Fibroblast of skin of abdomen (primary cell): ENCODE results near the gene LBX2. TPM values are rescaled to one million over a fixed set of nuclear protein-coding genes. Genes with fewer than 3 reads are reported as not detected.

Source experiments
- DNase-seq: peaks from one replicate; pipeline ENCODE4 v3.0.0-alpha.2; 2013
- polyA plus RNA-seq, 2 experiments: library from polyadenylated mRNA; unstranded; fragments of 120-200 nt; gene quantifications; one replicate each; pipeline ENCODE4 v1.2.1, GENCODE V29; 2013; ENCODE audit not compliant: insufficient read length in 2 of 2

Gene LBX2, protein sequence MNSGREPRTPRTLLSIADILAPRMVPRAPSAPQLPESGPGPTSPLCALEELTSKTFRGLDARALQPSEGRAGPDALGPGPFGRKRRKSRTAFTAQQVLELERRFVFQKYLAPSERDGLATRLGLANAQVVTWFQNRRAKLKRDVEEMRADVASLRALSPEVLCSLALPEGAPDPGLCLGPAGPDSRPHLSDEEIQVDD
- polyA plus RNA-seq (2013, experiment 1 of 2; ENCODE audit: insufficient read length) = 1.1 TPM
- 0.60 TPM for polyA plus RNA-seq (2013, experiment 2 of 2; ENCODE audit: insufficient read length)

DNA sequence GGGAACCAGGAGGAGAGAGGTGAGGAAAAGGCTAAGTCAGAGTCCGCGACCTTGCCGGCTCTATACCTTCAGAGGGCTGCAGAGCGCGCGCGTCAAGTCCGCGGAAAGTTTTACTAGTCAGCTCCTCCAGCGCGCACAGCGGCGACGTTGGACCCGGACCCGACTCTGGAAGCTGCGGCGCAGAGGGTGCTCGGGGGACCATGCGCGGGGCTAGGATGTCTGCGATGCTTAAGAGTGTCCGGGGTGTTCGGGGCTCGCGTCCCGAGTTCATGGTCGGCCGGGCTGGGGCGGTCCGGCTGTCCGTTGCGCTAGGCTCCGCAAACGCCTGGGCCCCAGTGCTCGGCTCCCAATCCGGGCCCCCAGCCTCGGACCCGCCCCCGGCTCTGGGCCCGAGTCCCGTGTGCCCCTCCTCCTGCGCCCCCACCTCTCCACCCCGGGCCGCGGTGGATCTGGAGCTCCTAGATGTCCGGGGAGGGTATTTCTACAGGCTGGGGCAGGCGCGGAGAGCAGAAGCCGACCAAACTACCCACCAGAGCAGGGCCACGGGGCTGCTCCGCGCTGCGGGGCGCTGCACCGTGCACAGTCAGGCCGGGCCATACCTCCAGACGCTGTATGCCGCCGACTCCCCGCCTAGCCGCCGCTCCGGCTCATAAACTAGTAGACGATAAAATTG lies at the start of gene LBX2:
LBX2 (minus strand) TSS at position 337 of the 673 bp plus-strand sequence; CDS start at position 271, 66 bp downstream.
- DNase-seq = no peak

DNA sequence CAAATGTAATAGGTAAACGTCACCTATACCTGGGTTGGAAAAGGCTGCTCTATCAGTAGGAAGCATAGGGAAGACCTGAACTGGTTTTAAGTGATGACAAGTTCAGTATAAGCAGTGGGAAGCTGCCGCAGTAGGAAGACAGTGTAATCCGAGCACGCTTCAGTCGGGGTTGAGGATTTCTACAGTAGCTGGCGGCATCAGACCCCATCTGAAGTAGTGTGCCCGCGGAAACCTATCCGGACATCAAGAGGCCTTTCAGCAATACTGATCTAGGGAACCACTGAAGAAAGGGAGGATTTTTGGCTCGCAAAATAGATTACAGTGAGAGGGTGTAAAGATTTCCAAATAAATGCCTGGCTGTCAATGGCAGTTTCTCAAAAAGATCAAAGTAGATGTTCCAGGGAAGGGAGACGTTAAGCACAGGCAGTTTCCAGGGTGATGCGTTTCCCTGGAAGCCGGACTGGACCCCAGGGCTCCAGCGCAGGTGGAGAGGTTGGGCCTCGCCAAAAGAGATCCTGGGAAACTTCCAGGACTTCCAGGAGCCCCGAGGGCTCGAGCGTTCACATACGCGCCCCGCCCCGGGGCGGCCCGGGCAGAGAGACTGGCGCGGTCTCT lies 49.0 kb upstream of the LBX2 start:
- no peak for DNase-seq

DNA sequence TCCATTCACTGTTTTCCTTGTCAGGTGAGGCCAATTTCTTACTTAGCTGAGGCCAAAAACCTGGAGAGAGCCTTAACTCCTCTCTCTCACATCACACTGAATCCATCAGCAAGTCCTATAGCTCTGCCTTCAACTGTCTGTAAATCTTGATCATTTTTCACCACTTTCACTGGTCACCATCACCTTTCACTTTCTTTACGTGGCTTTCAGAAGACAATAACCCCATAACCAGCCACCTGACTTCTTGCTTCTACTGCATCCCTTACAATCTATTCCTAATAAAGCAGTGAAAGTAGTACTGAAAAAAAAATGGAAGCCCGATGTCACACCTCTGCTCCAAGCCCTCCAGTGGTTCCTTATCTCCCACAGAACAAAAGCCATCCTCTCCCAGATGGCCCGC lies 46.6 kb upstream of the LBX2 start:
- DNase-seq = no peak

DNA sequence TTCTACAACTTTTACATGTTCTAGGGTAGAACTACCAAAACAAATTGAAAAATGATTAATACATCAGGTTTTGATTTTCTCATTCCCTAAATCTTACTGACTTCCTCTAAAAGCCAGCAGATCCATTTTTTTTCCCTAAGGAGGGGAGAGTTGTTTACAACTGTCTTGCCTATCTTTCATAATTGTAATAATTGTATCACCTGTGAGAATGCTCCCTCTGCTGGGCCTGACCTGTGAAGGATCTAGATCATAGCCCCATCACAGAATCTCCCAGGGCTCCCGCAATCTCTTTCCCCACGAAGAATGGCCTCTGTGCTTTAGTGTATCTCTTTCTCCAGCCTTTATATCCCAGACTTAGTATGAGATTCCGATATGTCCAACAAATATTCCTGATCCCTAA lies 45.2 kb upstream of the LBX2 start:
- no peak for DNase-seq

DNA sequence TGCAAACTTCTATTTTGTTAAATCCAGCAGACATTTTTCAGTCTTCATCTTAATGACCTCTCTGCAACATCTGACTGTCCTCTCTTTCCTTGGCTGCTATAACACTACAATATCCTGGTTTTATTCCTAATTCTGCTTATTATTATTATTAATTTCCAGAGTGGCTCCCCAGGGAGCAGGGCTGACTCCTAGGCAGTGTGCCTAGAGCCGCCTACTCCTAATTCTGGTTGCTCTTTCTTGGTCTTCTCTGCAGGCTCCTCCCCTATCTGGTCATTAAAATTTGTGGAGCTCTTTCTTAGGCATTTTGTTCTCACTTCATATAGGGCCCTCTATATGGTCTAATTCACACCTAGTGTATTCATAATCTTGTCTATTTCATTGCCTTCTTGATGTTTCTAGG lies 43.6 kb upstream of the LBX2 start:
- DNase-seq = no peak

DNA sequence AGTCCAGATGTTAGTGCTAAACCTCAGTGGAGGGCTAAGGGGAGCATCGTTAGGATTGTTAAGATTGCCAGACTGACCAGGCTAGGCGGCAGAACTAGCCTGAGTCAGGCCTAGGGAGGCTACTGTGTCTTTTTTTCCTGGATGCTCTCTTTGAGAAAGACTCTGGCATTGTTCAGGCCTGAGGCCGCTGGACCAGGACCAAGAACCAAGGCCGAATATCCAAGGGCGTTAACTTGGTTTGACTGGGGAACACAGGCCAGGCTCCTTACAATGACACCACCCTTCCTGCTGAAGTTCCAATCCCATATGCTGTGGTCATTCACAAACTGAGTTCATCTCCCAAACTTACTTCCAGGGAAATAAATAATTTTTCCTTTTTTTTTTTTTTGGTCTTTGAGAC lies 40.9 kb upstream of the LBX2 start:
- no peak for DNase-seq

DNA sequence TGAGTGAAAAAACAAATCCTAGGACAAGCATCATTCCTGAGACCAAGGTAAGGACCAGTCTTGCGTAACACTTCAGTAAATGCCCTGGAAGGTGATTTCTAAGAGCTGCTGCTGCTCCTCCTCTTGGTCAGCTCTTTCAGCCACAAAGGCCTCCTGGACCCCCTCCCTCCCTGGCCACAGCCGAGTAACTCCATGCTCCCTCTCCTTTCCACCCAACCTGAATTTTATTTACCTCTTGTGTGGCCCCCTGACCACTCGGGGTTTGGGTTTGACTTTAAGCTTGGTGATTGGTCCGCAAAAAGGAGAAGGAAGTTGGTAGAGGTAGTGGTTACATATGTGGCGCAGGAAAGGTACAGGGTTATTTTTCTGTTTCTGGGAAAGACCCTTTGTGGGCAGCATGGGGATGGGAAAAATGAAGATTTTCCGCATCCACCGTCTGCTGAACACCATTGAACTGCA lies 39.5 kb upstream of the LBX2 start:
- DNase-seq = no peak

DNA sequence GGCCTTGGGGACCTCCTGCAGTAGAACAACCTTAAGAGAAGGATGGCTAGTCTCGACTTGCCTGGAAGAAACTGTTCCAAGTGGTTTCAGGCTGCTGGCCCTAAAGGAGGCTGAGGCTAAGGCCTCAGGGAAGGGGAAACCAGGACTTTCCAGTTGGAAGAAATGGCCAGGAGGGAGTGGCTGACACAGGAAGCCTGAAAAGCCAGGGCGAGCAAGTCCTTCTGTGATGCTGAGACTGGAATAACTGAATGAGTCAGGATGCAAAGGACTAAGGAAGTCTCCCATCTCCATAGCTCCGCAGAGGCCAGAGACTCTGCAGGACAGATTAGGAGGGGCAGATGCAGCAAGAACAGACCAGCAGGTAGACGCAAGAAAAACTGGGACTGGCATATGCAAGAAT lies 37.7 kb upstream of the LBX2 start:
- DNase-seq = no peak

DNA sequence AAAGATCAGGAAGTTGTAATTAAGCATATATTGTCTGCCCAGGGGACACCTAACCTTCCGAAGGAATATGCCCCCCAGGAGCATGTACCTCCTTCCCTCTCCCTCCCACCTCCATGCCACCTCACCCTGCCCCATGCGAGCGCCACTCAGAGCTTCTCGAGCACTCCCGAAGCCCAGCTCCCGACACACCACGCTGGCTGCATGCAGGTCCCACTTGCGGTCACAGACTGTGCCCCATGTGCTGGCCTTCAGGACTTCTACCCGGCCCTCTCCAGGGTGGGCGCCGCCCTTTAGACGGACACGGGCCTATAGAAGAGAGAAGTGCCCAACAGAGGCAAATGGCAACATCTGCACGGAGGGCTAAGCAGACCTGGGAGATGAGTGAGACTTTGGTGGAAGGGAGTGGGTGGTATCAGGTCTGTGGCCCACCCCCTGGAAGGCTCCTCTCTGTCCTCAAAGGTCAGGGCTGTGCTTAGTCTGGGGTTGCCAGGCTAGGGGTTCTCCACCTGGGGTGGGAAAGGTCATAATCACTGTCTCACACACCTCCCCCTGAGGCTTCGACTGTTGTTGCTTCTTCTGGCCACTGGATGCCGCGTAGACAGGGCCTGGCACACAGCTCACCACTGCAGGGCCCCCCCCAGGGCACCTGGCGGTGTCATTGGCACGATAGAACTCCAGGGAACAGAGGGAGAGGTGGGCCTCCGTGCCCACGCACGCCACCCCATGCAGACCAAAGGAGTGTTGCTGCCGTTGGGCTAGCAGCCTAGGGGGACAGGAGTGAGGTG lies 37.0 kb upstream of the LBX2 start:
- DNase-seq = no peak

DNA sequence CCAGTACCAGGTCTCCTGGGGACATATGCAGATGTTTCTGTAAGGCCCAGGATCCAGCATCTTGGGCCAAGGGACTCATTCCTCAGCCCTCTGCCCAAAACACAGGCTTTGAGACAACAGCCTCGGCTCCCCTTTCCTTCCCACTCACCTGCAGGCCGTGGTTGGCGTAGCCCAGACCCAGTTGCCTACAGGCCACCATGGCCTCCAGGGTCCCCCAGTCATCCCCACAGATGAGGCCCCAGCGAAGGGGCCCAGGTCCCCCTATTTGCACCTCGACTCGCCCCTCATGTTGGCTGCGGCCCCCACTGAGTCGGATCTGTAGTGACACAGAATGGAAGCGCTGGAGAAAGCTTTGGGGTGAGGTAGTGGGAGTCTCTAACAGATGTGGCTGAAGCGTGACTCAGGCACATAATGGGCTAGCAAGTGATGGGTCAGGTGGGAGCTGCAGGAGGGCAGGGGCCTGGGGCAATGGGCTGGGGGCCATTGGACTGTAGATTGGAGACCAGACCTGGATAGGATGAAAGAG lies 36.1 kb upstream of the LBX2 start:
- DNase-seq = no peak

DNA sequence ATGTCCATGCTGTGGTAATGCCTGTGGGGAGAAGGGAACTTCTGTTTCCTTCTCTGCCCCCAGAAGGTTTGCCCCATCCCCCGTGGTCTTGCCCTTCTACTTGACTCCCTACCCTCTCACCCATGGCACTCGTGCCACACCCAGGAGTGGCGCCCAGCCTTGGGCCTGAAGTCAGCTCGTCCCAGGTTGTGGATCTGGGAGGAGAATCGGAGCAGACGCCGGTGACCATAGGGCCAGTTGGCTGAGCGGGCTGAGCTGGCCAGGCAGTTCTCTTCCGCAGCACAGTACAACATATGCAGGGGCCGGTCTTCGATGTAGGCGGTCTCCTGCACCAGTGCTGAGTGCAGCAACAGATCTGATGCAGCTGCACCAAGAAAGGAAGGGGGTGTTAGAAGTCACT lies 35.0 kb upstream of the LBX2 start:
- no peak for DNase-seq

DNA sequence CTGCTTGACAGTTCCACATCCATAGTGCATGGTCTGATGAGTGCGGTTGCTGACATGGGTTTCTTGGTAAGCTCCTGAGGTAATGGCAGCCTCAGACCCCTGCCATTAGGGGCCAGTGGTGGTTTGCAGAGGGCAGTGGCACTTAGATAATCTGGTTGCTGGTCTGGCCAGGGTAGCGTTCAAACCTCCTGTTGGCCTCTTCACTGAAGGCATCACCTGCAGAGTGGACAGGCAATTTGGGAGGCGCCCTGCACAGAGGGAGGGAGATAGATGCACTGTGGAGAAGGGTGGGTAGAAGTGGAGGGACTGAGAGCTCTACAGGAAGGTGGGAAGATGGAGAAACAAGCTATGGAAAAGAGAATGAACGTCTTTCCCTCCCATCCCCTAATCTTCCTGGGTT lies 34.1 kb upstream of the LBX2 start:
- DNase-seq = no peak

DNA sequence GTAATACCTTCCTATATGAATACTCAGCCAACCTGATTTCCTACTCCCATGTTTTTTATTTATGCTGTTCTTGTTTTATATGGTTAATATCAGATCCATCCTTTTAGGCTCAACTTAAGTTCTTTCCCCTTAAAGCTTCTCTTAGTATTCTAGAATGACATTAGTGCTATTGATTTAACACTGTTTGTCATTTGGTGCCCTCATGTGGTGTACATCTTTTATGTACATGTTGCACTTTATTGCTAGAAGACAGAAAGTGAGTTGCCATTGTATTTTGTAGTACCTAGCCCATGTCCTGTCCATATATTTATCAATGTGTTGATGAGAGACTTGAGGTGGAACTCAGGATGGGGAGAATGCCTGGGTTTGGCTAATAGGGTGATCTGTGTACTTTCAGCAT lies 32.8 kb upstream of the LBX2 start:
- peak; percentile 45 for DNase-seq

DNA sequence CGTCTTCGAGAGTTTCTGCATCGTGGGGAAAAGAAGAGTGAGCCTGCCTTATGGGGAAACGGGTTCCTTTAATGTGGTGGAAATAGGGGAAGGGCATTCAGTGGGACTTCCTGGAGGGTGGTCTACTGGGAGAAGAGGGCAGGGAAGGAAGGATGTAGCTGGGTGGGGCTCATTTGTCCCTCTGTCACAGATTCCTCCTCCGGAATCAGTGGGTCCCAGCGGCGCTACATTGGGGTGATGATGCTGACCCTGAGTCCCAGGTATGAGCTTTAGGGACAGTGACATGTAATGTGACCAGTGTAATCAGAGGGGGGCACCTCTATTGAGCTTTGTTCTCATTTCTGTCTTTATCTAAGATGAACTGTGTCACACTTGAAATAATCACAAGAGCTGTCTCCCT lies 32.3 kb upstream of the LBX2 start:
- no peak for DNase-seq

DNA sequence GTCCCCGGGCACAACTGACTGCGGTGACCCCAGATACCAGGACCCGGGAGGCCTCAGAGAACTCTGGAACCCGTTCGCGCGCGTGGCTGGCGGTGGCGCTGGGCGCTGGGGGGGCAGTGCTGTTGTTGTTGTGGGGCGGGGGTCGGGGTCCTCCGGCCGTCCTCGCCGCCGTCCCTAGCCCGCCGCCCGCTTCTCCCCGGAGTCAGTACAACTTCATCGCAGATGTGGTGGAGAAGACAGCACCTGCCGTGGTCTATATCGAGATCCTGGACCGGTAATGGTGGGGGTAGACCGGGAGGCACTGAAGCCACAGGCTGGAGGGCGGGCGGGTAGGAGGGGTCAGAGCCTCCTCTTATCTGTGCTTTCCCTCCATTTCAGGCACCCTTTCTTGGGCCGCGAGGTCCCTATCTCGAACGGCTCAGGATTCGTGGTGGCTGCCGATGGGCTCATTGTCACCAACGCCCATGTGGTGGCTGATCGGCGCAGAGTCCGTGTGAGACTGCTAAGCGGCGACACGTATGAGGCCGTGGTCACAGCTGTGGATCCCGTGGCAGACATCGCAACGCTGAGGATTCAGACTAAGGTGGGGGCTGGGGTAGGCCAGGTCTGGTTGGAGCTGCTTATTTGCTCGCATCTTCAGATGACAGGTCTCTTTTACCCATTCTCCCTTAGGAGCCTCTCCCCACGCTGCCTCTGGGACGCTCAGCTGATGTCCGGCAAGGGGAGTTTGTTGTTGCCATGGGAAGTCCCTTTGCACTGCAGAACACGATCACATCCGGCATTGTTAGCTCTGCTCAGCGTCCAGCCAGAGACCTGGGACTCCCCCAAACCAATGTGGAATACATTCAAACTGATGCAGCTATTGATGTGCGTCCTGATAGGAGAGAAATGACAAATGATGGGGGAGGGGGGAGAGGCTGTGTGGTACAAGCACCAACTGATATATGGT lies 31.1 kb upstream of the LBX2 start:
- DNase-seq = no peak

DNA sequence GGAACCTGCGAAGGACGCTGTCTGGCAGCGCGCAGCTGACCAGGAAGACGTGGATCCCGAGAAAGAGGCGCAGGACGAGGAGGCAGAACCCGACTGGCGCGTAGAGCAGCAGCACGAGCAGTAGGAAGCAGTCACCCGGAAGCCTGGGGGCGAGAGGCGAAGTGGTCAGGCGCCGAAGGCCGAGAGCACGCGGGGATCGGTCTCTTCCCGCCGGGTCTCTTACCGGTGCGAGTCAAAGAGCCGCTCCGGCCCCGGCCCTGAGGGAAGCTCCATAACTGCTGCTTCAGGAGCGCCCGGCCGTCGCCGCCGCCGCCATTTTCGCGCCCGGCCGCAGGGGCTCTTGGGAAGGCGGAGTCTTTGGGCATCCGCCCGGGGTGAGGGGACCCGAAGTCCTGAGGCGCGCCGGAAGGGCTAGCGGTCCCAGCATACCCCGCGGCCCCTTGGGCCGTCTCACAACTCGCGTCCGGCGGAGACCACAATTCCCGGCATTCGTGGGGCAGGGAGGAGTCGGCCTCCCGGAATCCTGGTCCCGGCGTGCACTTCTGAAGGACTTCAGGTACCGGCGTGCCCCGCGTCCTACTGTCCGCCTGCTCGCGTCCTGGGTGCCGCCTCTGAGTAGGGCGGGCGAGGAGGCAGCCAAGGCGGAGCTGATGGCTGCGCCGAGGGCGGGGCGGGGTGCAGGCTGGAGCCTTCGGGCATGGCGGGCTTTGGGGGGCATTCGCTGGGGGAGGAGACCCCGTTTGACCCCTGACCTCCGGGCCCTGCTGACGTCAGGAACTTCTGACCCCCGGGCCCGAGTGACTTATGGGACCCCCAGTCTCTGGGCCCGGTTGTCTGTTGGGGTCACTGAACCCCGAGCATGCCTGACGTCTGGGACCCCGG lies 30.2 kb upstream of the LBX2 start, which contains the start of the genes AUP1 and HTRA2:
AUP1 (minus strand) TSS at position 350 of the 882 bp plus-strand sequence; CDS start at position 273, 77 bp downstream.
HTRA2 (plus strand) TSS at position 577 of the 882 bp plus-strand sequence; CDS start at position 651, 74 bp downstream.
- DNase-seq = peak; percentile 99

DNA sequence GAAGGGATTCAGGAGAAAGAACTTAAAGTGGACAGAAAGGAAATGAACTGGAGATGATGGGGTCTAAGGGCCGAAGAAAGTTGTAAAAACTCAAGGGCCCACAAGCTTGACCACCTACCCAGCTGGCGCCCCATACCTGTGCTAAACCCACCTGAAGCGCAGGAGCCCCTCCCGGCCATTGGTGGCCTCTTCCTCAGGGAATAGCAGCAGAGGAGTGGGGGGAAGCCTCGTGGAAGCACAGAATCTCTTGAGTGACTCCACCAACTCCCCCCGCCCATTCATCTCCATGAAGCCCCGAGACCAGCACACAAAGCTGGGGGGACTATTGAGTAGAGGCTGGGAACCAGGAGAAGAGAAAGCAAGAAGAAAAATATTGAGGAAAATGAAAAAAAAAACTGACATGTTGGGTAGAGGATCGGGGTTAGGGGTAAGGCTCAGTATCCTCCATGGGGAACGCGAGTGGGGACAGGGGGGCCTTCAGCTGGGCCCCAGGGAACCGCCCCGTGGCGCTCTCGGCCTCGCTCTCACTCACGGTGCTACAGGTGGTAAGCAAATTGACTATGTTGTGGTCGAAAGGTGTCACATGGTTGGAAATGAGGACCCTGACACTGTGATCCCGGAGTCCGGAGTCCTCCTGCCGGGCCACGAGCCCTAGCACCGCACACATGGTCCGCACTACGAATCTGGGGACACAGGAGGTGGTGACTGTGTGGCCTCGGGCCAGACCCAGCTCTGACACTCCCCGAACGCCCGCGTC lies 29.4 kb upstream of the LBX2 start:
- DNase-seq = no peak

DNA sequence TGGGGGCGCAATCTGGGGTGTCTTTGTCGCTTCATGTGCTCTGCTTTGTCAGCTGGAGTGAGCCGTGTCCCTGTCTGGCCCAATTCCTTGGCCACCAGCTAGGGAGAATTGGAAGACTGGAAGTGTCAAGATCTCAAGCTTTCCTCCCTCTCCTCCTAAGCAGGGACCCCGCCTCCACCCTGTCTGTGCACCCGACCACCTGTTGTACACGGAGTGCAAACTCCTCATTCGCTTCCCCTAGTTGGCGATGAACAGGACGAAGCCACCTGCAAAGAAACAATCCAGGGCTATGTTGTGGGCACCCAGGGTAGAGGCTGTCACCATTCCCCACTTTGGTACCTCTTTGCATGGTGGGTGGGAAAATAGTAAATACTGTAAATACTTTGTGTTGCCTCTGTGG lies 28.3 kb upstream of the LBX2 start:
- no peak for DNase-seq

DNA sequence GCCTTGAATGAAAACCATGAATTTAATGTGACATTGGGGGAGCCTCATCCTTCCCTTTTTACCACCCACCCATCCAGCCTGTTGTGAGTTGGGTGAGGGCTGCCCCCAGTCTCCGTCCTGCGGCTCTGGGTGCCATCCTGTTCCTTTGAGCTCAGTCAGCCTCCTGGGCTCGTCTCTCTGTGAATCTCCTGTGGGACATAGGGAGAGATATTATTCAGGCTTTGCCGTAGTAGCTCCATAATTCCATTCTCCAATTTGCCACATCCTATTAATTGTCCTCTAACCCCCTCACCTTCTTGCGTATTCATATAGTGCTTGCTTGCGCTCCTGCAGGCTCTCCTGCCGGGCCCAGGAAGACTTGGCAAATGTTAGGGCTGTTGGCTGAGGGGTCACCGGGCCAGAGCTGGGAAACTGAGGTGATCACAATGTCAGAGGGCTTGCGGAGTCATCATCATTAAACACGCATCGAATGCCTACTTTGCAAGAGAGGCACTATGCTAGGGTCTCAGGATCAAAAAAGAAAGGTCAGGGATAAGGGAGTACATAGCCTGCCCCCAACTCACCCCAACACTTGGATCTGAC lies 27.3 kb upstream of the LBX2 start:
- no peak for DNase-seq
